ENCODE measurements around the gene CA10. TPM values are rescaled to one million over a fixed set of nuclear protein-coding genes. Genes with fewer than 3 reads are reported as not detected.

CA10 gene
- not detected in 5 replicates for total RNA-seq (2022; extraction: Qiagen RNA extraction)

GRCh38 chr17:52158450-52159042 is at the start of gene CA10:
Gene CA10, minus strand, starts transcription at chr17:52158714.

Measured in A549 treated with dexamethasone at 1 μM for 4 hours (cell line).